Hematopoietic multipotent progenitor cell treated with erythropoietin and hydrocortisone succinate and interleukin-3 and kit ligand, for 15 days (in vitro differentiated cells): ENCODE results near the gene C1orf198.

Experiments
- DNase-seq: peaks from one replicate; pipeline ENCODE4 v3.0.0-alpha.2; 2015; ENCODE audit warnings: low spot score

C1orf198 gene

GRCh38 chr1:230892018-230892491 is 23.7 kb upstream of the C1orf198 start:
- DNase-seq, result no peak

GRCh38 chr1:230891413-230891812 is 23.1 kb upstream of the C1orf198 start:
- no peak for DNase-seq

GRCh38 chr1:230884646-230885045 is 16.3 kb upstream of the C1orf198 start:
- no peak for DNase-seq

GRCh38 chr1:230883967-230884366 is 15.6 kb upstream of the C1orf198 start:
- no peak for DNase-seq

GRCh38 chr1:230879778-230880177 is 11.5 kb upstream of the C1orf198 start:
- no peak for DNase-seq

- no peak for DNase-seq
Observed at GRCh38 chr1:230878591-230878990, 10.3 kb upstream of the C1orf198 start.

GRCh38 chr1:230877924-230878590 is 9.7 kb upstream of the C1orf198 start:
- DNase-seq, result no peak

GRCh38 chr1:230877146-230877923 is 9.0 kb upstream of the C1orf198 start:
- no peak for DNase-seq

- DNase-seq, result no peak
Observed at GRCh38 chr1:230876660-230877059, 8.3 kb upstream of the C1orf198 start.

GRCh38 chr1:230875370-230875769 is 7.0 kb upstream of the C1orf198 start:
- no peak for DNase-seq

- no peak for DNase-seq
Observed at GRCh38 chr1:230870916-230871315, 2.6 kb upstream of the C1orf198 start.

GRCh38 chr1:230869500-230869899 is 1.2 kb upstream of the C1orf198 start:
- no peak for DNase-seq

- DNase-seq, result no peak
Observed at GRCh38 chr1:230868736-230869385, 540 bp upstream of the C1orf198 start.

GRCh38 chr1:230867101-230867902 is 1.0 kb downstream of the C1orf198 start:
- peak; percentile 26 for DNase-seq

GRCh38 chr1:230866171-230867070 is 1.9 kb downstream of the C1orf198 start:
- peak; percentile 48 for DNase-seq

- no peak for DNase-seq
Observed at GRCh38 chr1:230865062-230865817, 3.1 kb downstream of the C1orf198 start.

- no peak for DNase-seq
Observed at GRCh38 chr1:230864441-230864840, 3.9 kb downstream of the C1orf198 start.

GRCh38 chr1:230863449-230863848 is 4.9 kb downstream of the C1orf198 start:
- DNase-seq, result no peak

- DNase-seq, result no peak
Observed at GRCh38 chr1:230861970-230862595, 6.2 kb downstream of the C1orf198 start.

- DNase-seq, result no peak
Observed at GRCh38 chr1:230861489-230861888, 6.8 kb downstream of the C1orf198 start.
